H1 (cell line): ENCODE results near the gene DGCR6. TPM values are rescaled to one million over a fixed set of nuclear protein-coding genes. Genes with fewer than 3 reads are reported as not detected.

Experiments
- CTCF ChIA-PET: fragments of 300-600 bp; sonication (Branson Sonifier 250); formaldehyde crosslinking; loops from one replicate; lab custom pipeline; 2021; ENCODE audit not compliant: partially characterized antibody; lab: Charles Lee
- POLR2A ChIA-PET: fragments of 300-600 bp; sonication (Branson Sonifier 250); formaldehyde crosslinking; loops from one replicate; lab custom pipeline; 2021; ENCODE audit warnings: inconsistent platforms; ENCODE audit not compliant: partially characterized antibody; lab: Charles Lee
- DNase-seq, 2 experiments: peaks; one replicate each; pipeline versions ENCODE4 v3.0.0 to v3.0.0-alpha.2; 2010 to 2022; ENCODE audit warnings: low spot score in 2 of 2, low read depth in 1 of 2, mixed read lengths in 1 of 2
- FAIRE-seq: peaks from 2 replicates; lab custom pipeline; 2011; peaks lifted over from hg19 to GRCh38; lab: Jason Lieb, UNC
- H2AFZ ChIP-seq: 2 replicates; pipeline ENCODE4 v1.8.1; 2012; ENCODE audit warnings: low read length, inconsistent platforms
- H2AK5ac ChIP-seq: 2 replicates; pipeline ENCODE4 v1.6.1; 2013; ENCODE audit warnings: low read depth, low read length
- H2BK120ac ChIP-seq: replicated peaks from 2 replicates; pipeline ENCODE3; 2013; ENCODE audit warnings: low read depth, low read length, inconsistent platforms
- H2BK12ac ChIP-seq: 2 replicates; pipeline ENCODE4 v1.6.1; 2013; ENCODE audit warnings: low read depth, low read length
- H2BK15ac ChIP-seq: 2 replicates; pipeline ENCODE4 v1.6.1; 2013; ENCODE audit warnings: low read length
- H2BK20ac ChIP-seq: 2 replicates; pipeline ENCODE4 v1.6.1; 2013; ENCODE audit warnings: low read length
- H2BK5ac ChIP-seq: 2 replicates; pipeline ENCODE4 v1.6.1; 2013; ENCODE audit warnings: low read depth, low read length
- H3K14ac ChIP-seq: 2 replicates; pipeline ENCODE4 v1.6.1; 2013; ENCODE audit warnings: inconsistent platforms; ENCODE audit not compliant: insufficient read length
- H3K18ac ChIP-seq: 2 replicates; pipeline ENCODE4 v1.6.1; 2013; ENCODE audit warnings: low read length; ENCODE audit errors: extremely low read depth
- H3K23ac ChIP-seq: 2 replicates; pipeline ENCODE4 v1.6.1; 2013; ENCODE audit warnings: inconsistent platforms; ENCODE audit not compliant: insufficient read length
- H3K23me2 ChIP-seq: 2 replicates; pipeline ENCODE4 v1.6.1; 2013; ENCODE audit warnings: low read depth, low read length
- H3K27ac ChIP-seq: 2 replicates; pipeline ENCODE4 v1.6.1; 2011; ENCODE audit warnings: low read depth, low read length, inconsistent platforms
- H3K27me3 ChIP-seq, 4 experiments: replicated peaks in 1 of 4; 1 replicate in 1 of 4; 2 replicates in 3 of 4; pipeline versions ENCODE4 v1.6.1 to v1.8.1; 2011 to 2013; ENCODE audit warnings: low read length in 3 of 4, mild to moderate bottlenecking in 3 of 4, inconsistent platforms in 2 of 4, mixed read lengths in 2 of 4, moderate library complexity in 1 of 4; ENCODE audit not compliant: control insufficient read depth in 3 of 4, insufficient read depth in 3 of 4; ENCODE audit errors: extremely low read depth in 1 of 4
- H3K36me3 ChIP-seq, 4 experiments: 2 replicates each; pipeline versions ENCODE4 v1.6.1 to v1.8.1; 2011 to 2013; ENCODE audit warnings: mild to moderate bottlenecking in 4 of 4, low read length in 3 of 4, moderate library complexity in 2 of 4, control low read depth in 1 of 4, inconsistent platforms in 1 of 4; ENCODE audit not compliant: insufficient read depth in 4 of 4, control insufficient read depth in 2 of 4
- H3K4ac ChIP-seq: replicated peaks from 2 replicates; pipeline ENCODE3; 2013; ENCODE audit warnings: low read length, low read depth, mixed read lengths, inconsistent platforms; ENCODE audit not compliant: insufficient read length
- H3K4me1 ChIP-seq, 4 experiments: replicated peaks in 1 of 4; 1 replicate in 1 of 4; 2 replicates in 3 of 4; pipeline versions ENCODE4 v1.6.1 to v1.8.1; 2011 to 2013; ENCODE audit warnings: low read length in 3 of 4, inconsistent platforms in 2 of 4, mixed read lengths in 1 of 4; ENCODE audit not compliant: insufficient read depth in 4 of 4, control insufficient read depth in 3 of 4
- H3K4me2 ChIP-seq, 2 experiments: 2 replicates each; pipeline versions ENCODE4 v1.6.1 to v1.8.1; 2011 to 2013; ENCODE audit warnings: low read depth in 2 of 2, low read length in 2 of 2, control low read depth in 1 of 2, inconsistent platforms in 1 of 2, mild to moderate bottlenecking in 1 of 2; ENCODE audit not compliant: insufficient read depth in 1 of 2
- H3K4me3 ChIP-seq, 4 experiments: fragments of 200-600, 300-600 bp in 1 of 4; sonication (generic), shearing (Covaris generic), sonication (Bioruptor Twin) in 1 of 4; 2 replicates each; pipeline versions ENCODE4 v1.5.1 to v1.8.1; 2011 to 2016; ENCODE audit warnings: low read length in 4 of 4, low read depth in 3 of 4, control low read depth in 2 of 4, inconsistent platforms in 2 of 4, mild to moderate bottlenecking in 2 of 4, mixed read lengths in 1 of 4, moderate library complexity in 1 of 4; ENCODE audit not compliant: insufficient read depth in 2 of 4; ENCODE audit errors: extremely low read depth in 1 of 4
- H3K56ac ChIP-seq: replicated peaks from 2 replicates; pipeline ENCODE3; 2013; ENCODE audit warnings: low read depth, mild to moderate bottlenecking, mixed read lengths, low read length, inconsistent platforms; ENCODE audit not compliant: insufficient read length
- H3K79me1 ChIP-seq: 2 replicates; pipeline ENCODE4 v1.6.1; 2013; ENCODE audit warnings: low read depth, low read length, control low read depth
- H3K79me2 ChIP-seq, 2 experiments: 2 replicates each; pipeline versions ENCODE4 v1.6.1 to v1.8.1; 2012 to 2013; ENCODE audit warnings: low read length in 2 of 2, mild to moderate bottlenecking in 2 of 2, inconsistent platforms in 1 of 2; ENCODE audit not compliant: insufficient read depth in 2 of 2, control insufficient read depth in 1 of 2
- H3K9ac ChIP-seq, 4 experiments: replicated peaks in 1 of 4; 1 replicate in 1 of 4; 2 replicates in 3 of 4; pipeline versions ENCODE4 v1.6.1 to v1.8.1; 2011 to 2013; ENCODE audit warnings: low read depth in 3 of 4, low read length in 3 of 4, control low read depth in 2 of 4, mild to moderate bottlenecking in 2 of 4, moderate library complexity in 2 of 4, inconsistent platforms in 1 of 4; ENCODE audit errors: extremely low read depth in 1 of 4
- H3K9me3 ChIP-seq, 2 experiments: 2 replicates each; pipeline versions ENCODE4 v1.6.1 to v1.8.1; 2012 to 2013; ENCODE audit warnings: mild to moderate bottlenecking in 2 of 2, moderate library complexity in 2 of 2, control low read depth in 1 of 2, inconsistent platforms in 1 of 2, low read depth in 1 of 2, low read length in 1 of 2, mixed read lengths in 1 of 2; ENCODE audit not compliant: insufficient read depth in 2 of 2
- H4K20me1 ChIP-seq, 2 experiments: replicated peaks in 1 of 2; 2 replicates each; pipeline versions ENCODE3 to v1.8.1; 2011 to 2013; ENCODE audit warnings: inconsistent platforms in 2 of 2, low read length in 2 of 2, mild to moderate bottlenecking in 1 of 2; ENCODE audit not compliant: insufficient read depth in 2 of 2, control insufficient read depth in 1 of 2
- H4K5ac ChIP-seq: 2 replicates; pipeline ENCODE4 v1.6.1; 2013; ENCODE audit warnings: low read length, low read depth, mixed read lengths, inconsistent platforms; ENCODE audit not compliant: insufficient read length
- H4K8ac ChIP-seq: 2 replicates; pipeline ENCODE4 v1.8.0; 2013; ENCODE audit warnings: mild to moderate bottlenecking, moderate library complexity, low read length, inconsistent platforms; ENCODE audit not compliant: insufficient read depth; ENCODE audit errors: extremely low read depth
- H4K91ac ChIP-seq: replicated peaks from 2 replicates; pipeline ENCODE3; 2013; ENCODE audit warnings: low read length, mixed read lengths, inconsistent platforms; ENCODE audit not compliant: insufficient read length
- ASH2L ChIP-seq: fragments of 200-600, 300-600 bp; sonication (generic); IDR thresholded peaks from one replicate; pipeline ENCODE4 v1.7.1; 2017; ENCODE audit warnings: low read length
- CTCF ChIP-seq, 3 experiments: IDR thresholded peaks; 1 replicate in 2 of 3; 2 replicates in 1 of 3; pipeline versions ENCODE4 v1.5.1 to v1.6.1; 2011; ENCODE audit warnings: low read length in 3 of 3, mild to moderate bottlenecking in 3 of 3, inconsistent platforms in 2 of 3, low read depth in 1 of 3, moderate library complexity in 1 of 3; ENCODE audit not compliant: insufficient read depth in 1 of 3; ENCODE audit errors: control extremely low read depth in 1 of 3
- E2F6 ChIP-seq: IDR thresholded peaks from 2 replicates; pipeline ENCODE4 v1.6.1; 2012; ENCODE audit warnings: inconsistent platforms
- HDAC2 ChIP-seq, 2 experiments: fragments of 300-600 bp in 1 of 2; sonication (generic) in 1 of 2; IDR thresholded peaks; 2 replicates each; pipeline ENCODE4 v1.6.1; 2011 to 2012; ENCODE audit warnings: low read depth in 2 of 2, low read length in 2 of 2, mild to moderate bottlenecking in 2 of 2, moderate library complexity in 2 of 2, borderline replicate concordance in 1 of 2, inconsistent platforms in 1 of 2
- KDM1A ChIP-seq: fragments of 200-600, 300-600 bp; sonication (generic); IDR thresholded peaks from 2 replicates; pipeline ENCODE4 v1.7.1; 2016; ENCODE audit warnings: mild to moderate bottlenecking, low read length, borderline replicate concordance
- KDM4A ChIP-seq: IDR thresholded peaks from one replicate; pipeline ENCODE4 v1.7.1; 2012; ENCODE audit warnings: low read depth, mild to moderate bottlenecking, moderate library complexity, low read length, inconsistent platforms; ENCODE audit not compliant: severe bottlenecking
- POLR2A ChIP-seq, 2 experiments: IDR thresholded peaks; 1 replicate in 1 of 2; 2 replicates in 1 of 2; pipeline ENCODE4 v1.6.1; 2011; ENCODE audit warnings: low read depth in 2 of 2, low read length in 2 of 2, mild to moderate bottlenecking in 2 of 2; ENCODE audit errors: control extremely low read depth in 1 of 2
- POLR2AphosphoS5 ChIP-seq: IDR thresholded peaks from 2 replicates; pipeline ENCODE4 v1.6.1; 2011; ENCODE audit warnings: low read depth, low read length
- POU5F1 ChIP-seq: IDR thresholded peaks from 2 replicates; pipeline ENCODE4 v1.6.1; 2011; ENCODE audit warnings: low read depth, mild to moderate bottlenecking, low read length, moderate library complexity
- TBP ChIP-seq: IDR thresholded peaks from 2 replicates; pipeline ENCODE4 v1.6.1; 2011; ENCODE audit warnings: low read depth, low read length, improper control_type of control experiment
- WGBS, 2 experiments: shearing (Covaris generic) in 1 of 2; methylation state at CpG; one replicate each; pipeline versions ENCODE4 v1.1.6 to v1.1.7; 2013 to 2015; ENCODE audit warnings: low lambda C conversion rate in 2 of 2, mixed read lengths in 2 of 2, inconsistent platforms in 1 of 2, low coverage in 1 of 2, missing lambda C conversion rate in 1 of 2; ENCODE audit not compliant: insufficient replicate concordance in 2 of 2, insufficient coverage in 1 of 2, insufficient read length in 1 of 2; ENCODE audit errors: extremely low coverage in 1 of 2, missing lambda C conversion rate in 1 of 2; 5-methylcytosine and 5-hydroxymethylcytosine counted together
- polyA plus RNA-seq, 7 experiments: library from polyadenylated mRNA; depleted of rRNA in 3 of 7; stranded (reverse) in 5 of 7; unstranded in 2 of 7; fragments of >200 nt in 5 of 7; fragments of 200-250 nt in 2 of 7; gene quantifications; 1 replicate in 5 of 7; 2 replicates in 1 of 7; 4 replicates in 1 of 7; pipeline versions ENCODE4 v1.2.1 to v1.2.3, GENCODE V29; 2011 to 2013; ENCODE audit warnings: missing spikeins in 2 of 7, mixed read lengths in 2 of 7
- total RNA-seq: library from RNA; stranded (reverse); fragmentation: NEBNext Ultra II Directional; extraction: Animal tissue kit (Norgen Biotek cat#: 25700); gene quantifications from 2 replicates; pipeline ENCODE4 v1.2.1, GENCODE V29; 2021

DGCR6 gene
- total and polyA plus RNA-seq, 2 of the 8 experiments (the other 6 are each of a cell fraction or from before 2014, with no cell fraction given), result 0.82 to 1.7 TPM

- H2AFZ ChIP-seq, result no peak within 1 kb of the TSS
- H4K5ac ChIP-seq, result no peak within 1 kb of the TSS
- no peaks in the 10 kb centered on the region for H3K79me2 ChIP-seq
- no peak within 1 kb of the TSS for H4K91ac ChIP-seq
- no peak within 1 kb of the TSS for H3K56ac ChIP-seq
- no peak within 1 kb of the TSS for H2BK120ac ChIP-seq
- FAIRE-seq (no peak), DNase-seq (no peak)
- H2BK12ac ChIP-seq, result no peak within 1 kb of the TSS
- H3K23ac ChIP-seq, result no peak within 1 kb of the TSS
- no peak within 1 kb of the TSS for H3K4me2 ChIP-seq
- no peak within 1 kb of the TSS for H3K4me3 ChIP-seq
- no peak within 1 kb of the TSS for H4K8ac ChIP-seq
- H2BK5ac ChIP-seq, result no peak within 1 kb of the TSS
- no peaks in the 10 kb centered on the region for H3K27me3 ChIP-seq
- H3K18ac ChIP-seq, result no peak within 1 kb of the TSS
- H3K23me2 ChIP-seq, result no peaks in the 10 kb centered on the region
- no peak within 1 kb of the TSS for H3K27ac ChIP-seq
- no peak within 1 kb of the TSS for H2AK5ac ChIP-seq
- ChIA-PET POLR2A (interaction anchor here (0.7 to 2.4 kb wide), 7 partner anchors 9 to 30 kb away, joined by 3 to 22 read pairs (median 4); partner anchors contain the start of gene DGCR6), CTCF (interaction anchor here (0.6 to 2.2 kb wide), 5 partner anchors 13 to 998 kb away, joined by 4 to 11 read pairs (median 5); partner anchors contain the start of gene DGCR6)
- H3K9me3 ChIP-seq, result no peaks in the 10 kb centered on the region
- no CpG with 5 or more reads among the region's 67 CpGs for WGBS, 2 experiments
- H3K9ac ChIP-seq, result no peak within 1 kb of the TSS
- H3K36me3 ChIP-seq, result no peaks in the 10 kb centered on the region
- no peaks in the 10 kb centered on the region for H3K4me1 ChIP-seq
- no peaks in the 10 kb centered on the region for H3K79me1 ChIP-seq
- H4K20me1 ChIP-seq, result no peaks in the 10 kb centered on the region
- no peak within 1 kb of the TSS for H3K14ac ChIP-seq
- H2BK15ac ChIP-seq, result no peak within 1 kb of the TSS
- no peak within 1 kb of the TSS for H3K4ac ChIP-seq
- H2BK20ac ChIP-seq, result no peak within 1 kb of the TSS
- TF ChIP-seq POU5F1 (no peak), HDAC2 (IDR thresholded peaks at IDR 0.05; ENCODE audit: borderline replicate concordance in 1 of 2, low read depth in 2 of 2, low read length in 2 of 2) (no peak), POLR2AphosphoS5 (no peak), TBP (no peak), E2F6 (no peak), KDM1A (no peak), ASH2L (no peak), POLR2A (IDR thresholded peaks at IDR 0.05; ENCODE audit: control extremely low read depth in 1 of 2, low read depth in 2 of 2, low read length in 2 of 2) (no peak), KDM4A (no peak), CTCF (IDR thresholded peaks at IDR 0.05; ENCODE audit: control extremely low read depth in 1 of 3, insufficient read depth in 1 of 3, low read depth in 1 of 3, low read length in 3 of 3) (no peak)
These were observed 29.9 kb downstream of the DGCR6 start, which contains the start of gene PRODH for GRCh38 chr22:18935889-18936529. TSS of gene PRODH (minus strand) at chr22:18936293. CDS start at chr22:18936287, 6 bp downstream.
